Osteocyte (in vitro differentiated cells): Measurements from ENCODE around the gene PRIM2. TPM values are rescaled to one million over a fixed set of nuclear protein-coding genes. Genes with fewer than 3 reads are reported as not detected.
"Not testable (repeated sequence)": the region's sequence is repeated elsewhere in the genome, so short reads cannot be mapped to it uniquely, and the experiment has no call there.

ENCODE experiments used
- DNase-seq: peaks from one replicate; pipeline ENCODE4 v3.0.0; 2021; ENCODE audit warnings: mixed read lengths; ENCODE audit not compliant: unreplicated experiment; ENCODE audit errors: extremely low spot score
- H3K27ac Mint-ChIP-seq: one replicate; pipeline ENCODE4 v1.8.0; 2021; ENCODE audit warnings: mild to moderate bottlenecking, mixed read lengths; ENCODE audit not compliant: unreplicated experiment
- H3K27me3 Mint-ChIP-seq: one replicate; pipeline ENCODE4 v1.8.0; 2021; ENCODE audit warnings: mixed read lengths; ENCODE audit not compliant: unreplicated experiment
- H3K36me3 Mint-ChIP-seq: one replicate; pipeline ENCODE4 v1.8.0; 2021; ENCODE audit warnings: mixed read lengths; ENCODE audit not compliant: unreplicated experiment
- H3K4me1 Mint-ChIP-seq: one replicate; pipeline ENCODE4 v1.8.0; 2021; ENCODE audit warnings: mixed read lengths; ENCODE audit not compliant: unreplicated experiment
- H3K4me3 Mint-ChIP-seq: one replicate; pipeline ENCODE4 v1.8.0; 2021; ENCODE audit warnings: mild to moderate bottlenecking, moderate library complexity, mixed read lengths; ENCODE audit not compliant: unreplicated experiment
- H3K9me3 Mint-ChIP-seq: one replicate; pipeline ENCODE4 v1.8.0; 2021; ENCODE audit warnings: mixed read lengths; ENCODE audit not compliant: unreplicated experiment
- CTCF ChIP-seq: fragments of 200-600 bp; sonication (generic); IDR thresholded peaks from 2 replicates; pipeline ENCODE4 v1.5.0; 2021; ENCODE audit warnings: antibody characterized with exemption, mild to moderate bottlenecking, moderate library complexity
- total RNA-seq: library from RNA; stranded (reverse); gene quantifications from 2 replicates; pipeline ENCODE4 v1.2.1, GENCODE V29; 2021

Gene PRIM2
- total RNA-seq, 1 donor from 2014 or later, result 10.4 TPM

DNA sequence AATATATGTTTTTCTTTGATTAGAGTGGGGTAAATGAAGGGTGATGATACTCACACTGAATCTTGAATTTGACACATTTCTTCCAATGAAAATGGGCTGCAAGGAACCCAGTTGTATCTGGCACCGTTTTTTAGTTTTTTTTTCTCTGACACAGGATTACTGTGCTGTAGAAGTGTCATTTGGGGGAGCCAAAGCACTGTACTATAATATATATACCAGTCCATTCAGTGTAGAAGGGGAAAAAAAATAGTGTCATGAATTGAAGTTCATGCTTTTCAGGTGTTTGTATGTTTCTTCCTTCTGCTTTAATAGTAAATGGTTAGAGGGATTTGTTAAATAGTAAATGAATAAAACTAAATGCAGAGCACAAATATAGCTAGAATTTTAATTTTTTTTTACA lies 35.2 kb downstream of the PRIM2 start:
- not testable (repeated sequence) for H3K27ac Mint-ChIP-seq, H3K4me3 Mint-ChIP-seq, H3K27me3 Mint-ChIP-seq, H3K9me3 Mint-ChIP-seq, DNase-seq, H3K36me3 Mint-ChIP-seq
- peaks cover 17% of the 10 kb centered on the region for H3K4me1 Mint-ChIP-seq
- peak; percentile 32 for TF ChIP-seq CTCF

DNA sequence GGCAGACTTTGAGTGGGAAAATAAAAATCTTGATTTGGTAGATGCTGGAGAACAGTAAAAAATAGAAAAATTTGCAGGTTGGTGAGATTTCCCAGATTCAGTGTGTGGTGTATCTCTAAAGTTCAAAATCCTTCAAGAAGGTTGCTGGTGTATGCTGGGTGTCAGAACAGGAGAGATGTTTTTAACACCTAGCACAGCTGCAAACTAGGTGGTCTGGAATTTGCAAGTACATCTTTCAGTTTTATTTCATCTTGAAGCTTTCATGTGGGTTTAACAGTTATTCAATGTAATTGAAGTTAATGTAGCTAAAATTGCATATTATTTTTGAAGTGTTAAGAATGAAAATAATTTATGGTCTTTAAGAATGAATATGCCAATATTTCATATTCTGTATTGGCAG lies 40.9 kb downstream of the PRIM2 start:
- not testable (repeated sequence) for H3K27me3 Mint-ChIP-seq, H3K4me1 Mint-ChIP-seq, H3K4me3 Mint-ChIP-seq, H3K9me3 Mint-ChIP-seq, H3K27ac Mint-ChIP-seq, H3K36me3 Mint-ChIP-seq, DNase-seq

GRCh38 chr6:57359766-57360165 lies 42.3 kb downstream of the PRIM2 start:
- not testable (repeated sequence) for H3K4me1 Mint-ChIP-seq, H3K36me3 Mint-ChIP-seq, DNase-seq, H3K4me3 Mint-ChIP-seq, H3K9me3 Mint-ChIP-seq, H3K27ac Mint-ChIP-seq, H3K27me3 Mint-ChIP-seq

DNA sequence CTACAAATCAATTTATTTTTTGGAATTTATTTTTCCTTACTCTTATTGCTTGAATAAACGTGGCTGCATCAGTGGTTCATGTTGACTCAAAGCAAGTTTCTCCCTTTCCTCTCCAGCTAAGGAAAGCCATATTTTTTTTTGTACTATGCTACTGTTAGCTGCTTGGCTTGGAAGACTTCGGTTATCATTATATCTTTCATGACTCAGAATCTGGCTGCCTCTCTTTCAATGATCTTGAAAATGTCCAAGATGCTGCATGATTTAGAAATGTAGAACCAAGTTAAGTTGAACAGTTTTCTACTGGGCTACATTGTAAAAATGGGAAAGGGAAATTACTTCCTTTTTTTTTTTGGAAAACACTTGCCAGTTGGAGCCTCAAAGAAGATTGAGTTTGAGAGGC lies 44.9 kb downstream of the PRIM2 start:
- not testable (repeated sequence) for H3K27ac Mint-ChIP-seq, H3K4me3 Mint-ChIP-seq, H3K4me1 Mint-ChIP-seq, H3K9me3 Mint-ChIP-seq, H3K27me3 Mint-ChIP-seq, DNase-seq, H3K36me3 Mint-ChIP-seq

- H3K4me1 Mint-ChIP-seq, H3K36me3 Mint-ChIP-seq, H3K27me3 Mint-ChIP-seq, H3K4me3 Mint-ChIP-seq, H3K27ac Mint-ChIP-seq, DNase-seq, H3K9me3 Mint-ChIP-seq: not testable (repeated sequence)
Measured at GRCh38 chr6:57365076-57365583, 47.7 kb downstream of the PRIM2 start.

GRCh38 chr6:57368965-57369731 lies 51.7 kb downstream of the PRIM2 start:
- H3K4me1 Mint-ChIP-seq, H3K4me3 Mint-ChIP-seq, H3K9me3 Mint-ChIP-seq, DNase-seq, H3K27ac Mint-ChIP-seq, H3K27me3 Mint-ChIP-seq, H3K36me3 Mint-ChIP-seq: not testable (repeated sequence)

DNA sequence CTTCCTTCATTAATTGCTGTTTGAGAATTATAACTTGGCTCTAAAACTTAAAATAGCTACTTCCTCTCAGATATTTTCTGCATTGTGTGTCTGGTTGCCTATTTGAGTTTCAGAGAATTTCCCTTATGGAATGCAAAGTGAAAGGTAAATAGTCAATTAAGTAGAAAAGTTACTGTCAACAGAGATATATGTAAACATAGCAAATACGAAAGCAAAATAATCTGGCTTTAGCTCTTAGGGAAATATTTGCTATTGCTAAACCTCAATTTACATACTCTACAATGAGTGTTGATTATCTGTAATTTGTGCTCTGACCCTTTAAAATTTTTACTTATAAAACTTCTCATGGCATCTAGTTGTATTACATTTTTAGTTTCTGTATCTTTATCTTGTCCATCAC lies 54.3 kb downstream of the PRIM2 start:
- not testable (repeated sequence) for H3K36me3 Mint-ChIP-seq, H3K27me3 Mint-ChIP-seq, H3K9me3 Mint-ChIP-seq, H3K27ac Mint-ChIP-seq, DNase-seq, H3K4me3 Mint-ChIP-seq, H3K4me1 Mint-ChIP-seq

DNA sequence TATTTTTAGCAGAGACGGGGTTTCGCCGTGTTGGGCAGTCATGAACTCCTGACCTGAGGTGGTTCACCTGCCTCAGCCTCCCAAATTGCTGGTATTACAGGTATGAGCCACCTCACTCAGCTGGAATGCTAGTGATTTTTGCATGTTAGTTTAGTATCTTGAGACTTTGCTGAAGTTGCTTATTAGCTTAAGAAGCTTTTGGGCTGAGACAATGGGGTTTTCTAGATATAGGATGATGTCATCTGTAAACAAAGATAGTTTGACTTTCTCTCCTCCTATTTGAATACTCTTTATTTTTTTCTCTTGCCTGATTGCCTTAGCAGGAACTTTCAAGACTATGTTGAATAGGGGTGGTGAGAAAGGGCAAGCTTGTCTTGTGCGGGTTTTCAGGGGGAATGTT lies 57.3 kb downstream of the PRIM2 start:
- H3K36me3 Mint-ChIP-seq, H3K4me1 Mint-ChIP-seq, H3K4me3 Mint-ChIP-seq, H3K27me3 Mint-ChIP-seq, DNase-seq, H3K27ac Mint-ChIP-seq, H3K9me3 Mint-ChIP-seq: not testable (repeated sequence)

GRCh38 chr6:57376083-57376482 lies 58.7 kb downstream of the PRIM2 start:
- not testable (repeated sequence) for H3K36me3 Mint-ChIP-seq, H3K27ac Mint-ChIP-seq, H3K4me3 Mint-ChIP-seq, DNase-seq, H3K9me3 Mint-ChIP-seq, H3K27me3 Mint-ChIP-seq, H3K4me1 Mint-ChIP-seq

- not testable (repeated sequence) for H3K27ac Mint-ChIP-seq, H3K36me3 Mint-ChIP-seq, H3K27me3 Mint-ChIP-seq, DNase-seq, H3K9me3 Mint-ChIP-seq, H3K4me1 Mint-ChIP-seq, H3K4me3 Mint-ChIP-seq
Measured at GRCh38 chr6:57389038-57389592, 71.7 kb downstream of the PRIM2 start.

GRCh38 chr6:57390818-57391217 lies 73.4 kb downstream of the PRIM2 start:
- DNase-seq, H3K9me3 Mint-ChIP-seq, H3K27ac Mint-ChIP-seq, H3K4me3 Mint-ChIP-seq, H3K27me3 Mint-ChIP-seq, H3K36me3 Mint-ChIP-seq, H3K4me1 Mint-ChIP-seq: not testable (repeated sequence)
